Endometrium (tissue), 2 donors: Measurements from ENCODE around the gene ANKMY1.
"Not testable (repeated sequence)": the region's sequence is repeated elsewhere in the genome, so short reads cannot be mapped to it uniquely, and the experiment has no call there.

Experiments
- FAIRE-seq: peaks from 2 replicates; lab custom pipeline; 2012; peaks lifted over from hg19 to GRCh38; lab: Jason Lieb, UNC
- donor health status: control.
- donor health status: control.

Gene ANKMY1

GRCh38 chr2:240502430-240503121, 55.2 kb downstream of the ANKMY1 start:
- FAIRE-seq: no peak

DNA sequence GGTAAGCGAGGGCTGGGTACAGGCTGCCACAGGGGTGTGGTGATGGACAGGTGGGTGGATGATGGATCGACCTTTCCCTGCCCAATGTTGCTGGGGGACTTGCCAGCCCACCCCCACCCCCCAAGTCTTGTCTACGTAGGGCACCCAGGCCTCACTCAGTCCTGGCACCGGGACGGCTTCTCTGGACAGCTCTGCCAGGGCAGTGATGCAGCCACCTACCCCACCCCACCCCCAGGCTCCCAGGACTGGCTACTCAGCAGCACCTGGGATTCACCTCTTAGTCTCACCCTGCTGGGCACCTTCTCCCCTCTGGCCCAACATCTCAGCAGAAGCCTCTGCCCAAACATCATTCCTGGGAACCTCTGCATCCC, 55.7 kb downstream of the ANKMY1 start:
- FAIRE-seq: no peak

DNA sequence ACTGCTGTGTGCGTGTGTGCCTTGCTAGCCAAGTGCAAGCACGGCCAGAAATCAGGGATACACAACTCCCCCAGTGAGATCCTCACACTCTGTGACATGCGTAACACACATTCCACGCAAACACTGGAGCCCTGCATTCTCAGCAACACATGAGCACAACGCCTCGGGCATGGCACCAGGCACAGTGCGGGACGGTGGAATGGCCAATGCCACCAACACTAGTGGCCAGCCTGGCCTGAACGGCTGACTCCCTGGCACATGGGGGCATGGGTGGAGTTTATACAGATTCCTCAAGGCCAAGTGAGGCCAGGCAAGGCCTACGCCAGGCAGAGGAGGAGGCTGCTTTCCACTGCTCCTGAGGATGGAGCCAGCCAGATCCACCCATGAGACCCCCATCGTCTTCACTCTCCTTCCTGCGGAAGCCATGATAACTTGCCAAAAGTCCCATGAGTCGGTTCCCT, 56.2 kb downstream of the ANKMY1 start:
- FAIRE-seq: no peak

- FAIRE-seq: no peak
These were observed 57.0 kb downstream of the ANKMY1 start for GRCh38 chr2:240500561-240501423.

- FAIRE-seq: no peak
These were observed 58.2 kb downstream of the ANKMY1 start for GRCh38 chr2:240499309-240500301.

DNA sequence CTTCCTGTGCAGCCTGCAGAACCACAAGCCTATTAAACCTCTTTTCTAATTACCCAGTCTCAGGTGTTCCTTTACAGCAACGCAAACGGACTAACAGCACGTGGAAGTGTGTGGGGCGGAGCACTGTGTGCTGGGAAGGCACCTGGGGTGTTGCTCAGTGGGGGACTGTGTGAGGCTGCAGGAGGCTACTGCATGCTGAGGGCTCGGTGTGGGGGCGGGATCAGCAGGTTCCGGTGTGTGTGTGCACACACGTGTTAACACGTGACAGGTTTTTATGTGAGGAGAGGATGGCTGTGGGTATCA, 58.9 kb downstream of the ANKMY1 start:
- FAIRE-seq: no peak

- FAIRE-seq: no peak
These were observed 59.4 kb downstream of the ANKMY1 start for GRCh38 chr2:240498171-240498957.

DNA sequence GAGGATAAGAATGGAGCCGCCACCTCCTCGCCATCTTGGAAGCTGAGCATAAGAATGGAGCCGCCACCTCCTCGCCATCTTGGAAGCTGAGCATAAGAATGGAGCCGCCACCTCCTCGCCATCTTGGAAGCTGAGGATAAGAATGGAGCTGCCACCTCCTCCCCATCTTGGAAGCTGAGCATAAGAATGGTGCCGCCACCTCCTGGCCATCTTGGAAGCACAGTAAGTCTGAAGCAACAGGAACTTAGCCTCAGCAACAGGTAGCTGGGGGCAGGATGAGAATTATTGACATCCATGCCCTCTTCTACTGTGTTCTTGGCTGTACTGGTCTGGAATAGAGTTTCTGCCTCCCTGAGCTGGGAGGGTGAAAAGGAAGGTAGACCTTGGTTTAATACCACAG, 60.7 kb downstream of the ANKMY1 start:
- not testable (repeated sequence) for FAIRE-seq

- FAIRE-seq: not testable (repeated sequence)
These were observed 62.8 kb downstream of the ANKMY1 start for GRCh38 chr2:240494942-240495341.

DNA sequence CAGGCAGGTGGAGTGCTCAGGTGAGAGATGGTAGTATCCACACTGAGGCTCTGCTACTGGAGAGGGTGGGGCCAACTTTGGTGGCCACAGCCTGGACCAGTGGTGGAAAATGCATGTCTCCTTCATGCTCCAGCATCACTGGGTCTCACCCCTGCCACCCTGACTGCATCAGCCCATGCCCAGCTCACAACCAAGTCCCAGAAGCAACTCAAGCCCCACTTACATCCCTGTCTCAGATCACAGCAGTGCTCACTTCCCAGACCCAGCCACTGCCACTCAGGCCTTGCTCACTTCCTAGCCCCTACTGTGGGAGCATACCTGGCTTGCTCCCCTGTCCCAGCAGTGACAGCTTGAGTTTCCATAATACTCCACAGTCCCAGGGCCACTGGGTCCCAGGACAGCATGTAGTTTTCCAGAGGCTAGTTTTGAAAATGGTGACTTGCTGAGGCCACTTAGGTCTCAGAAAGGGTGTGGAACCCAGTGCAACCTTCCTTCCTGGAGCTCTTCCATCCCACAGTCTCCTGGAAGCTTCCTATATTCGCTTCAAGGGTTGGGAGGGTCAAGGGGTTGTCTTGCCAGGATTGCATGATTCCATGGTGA, 63.5 kb downstream of the ANKMY1 start:
- FAIRE-seq: no peak

- FAIRE-seq: no peak
These were observed 66.3 kb downstream of the ANKMY1 start for GRCh38 chr2:240491483-240491882.

DNA sequence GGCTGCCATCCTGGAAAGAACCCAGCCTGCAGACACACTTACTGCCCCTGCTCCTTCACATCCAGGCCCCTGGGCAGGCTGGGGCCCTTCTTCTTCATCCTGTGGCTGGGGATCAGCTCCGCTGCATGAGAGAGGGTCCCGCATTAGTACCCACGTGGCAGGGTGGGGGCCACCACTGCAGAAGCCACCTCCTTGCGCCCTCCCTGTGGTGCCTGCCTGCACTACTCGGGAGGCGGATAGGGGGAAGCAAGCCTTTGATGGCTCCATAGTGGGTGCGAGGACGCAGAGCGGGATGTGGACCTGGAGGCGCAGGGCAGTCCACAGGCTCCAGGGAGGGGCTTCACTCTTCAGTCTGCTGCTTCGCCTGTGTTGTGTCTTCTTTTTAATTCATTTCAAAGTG, 75.6 kb downstream of the ANKMY1 start:
- no peak for FAIRE-seq

DNA sequence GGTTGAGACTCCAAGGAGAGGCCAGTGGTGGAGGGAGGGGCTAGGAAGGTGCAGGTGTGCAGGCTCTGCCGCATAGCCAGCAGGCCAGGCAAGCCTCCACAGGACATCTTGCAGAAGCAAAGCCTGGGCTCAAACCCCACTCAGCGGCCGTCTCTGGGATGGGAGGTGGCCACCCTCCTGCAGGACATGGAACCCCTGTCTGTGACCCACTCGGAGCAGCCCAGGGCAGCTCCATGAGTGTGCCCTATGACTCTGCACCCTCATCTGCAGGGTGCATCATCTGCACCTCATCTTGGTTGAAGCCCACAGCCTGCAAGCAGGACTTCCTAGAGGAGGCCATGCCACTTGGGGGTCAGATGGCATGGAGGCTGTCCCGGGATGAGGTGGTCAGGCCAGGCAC, 76.1 kb downstream of the ANKMY1 start:
- FAIRE-seq: no peak

DNA sequence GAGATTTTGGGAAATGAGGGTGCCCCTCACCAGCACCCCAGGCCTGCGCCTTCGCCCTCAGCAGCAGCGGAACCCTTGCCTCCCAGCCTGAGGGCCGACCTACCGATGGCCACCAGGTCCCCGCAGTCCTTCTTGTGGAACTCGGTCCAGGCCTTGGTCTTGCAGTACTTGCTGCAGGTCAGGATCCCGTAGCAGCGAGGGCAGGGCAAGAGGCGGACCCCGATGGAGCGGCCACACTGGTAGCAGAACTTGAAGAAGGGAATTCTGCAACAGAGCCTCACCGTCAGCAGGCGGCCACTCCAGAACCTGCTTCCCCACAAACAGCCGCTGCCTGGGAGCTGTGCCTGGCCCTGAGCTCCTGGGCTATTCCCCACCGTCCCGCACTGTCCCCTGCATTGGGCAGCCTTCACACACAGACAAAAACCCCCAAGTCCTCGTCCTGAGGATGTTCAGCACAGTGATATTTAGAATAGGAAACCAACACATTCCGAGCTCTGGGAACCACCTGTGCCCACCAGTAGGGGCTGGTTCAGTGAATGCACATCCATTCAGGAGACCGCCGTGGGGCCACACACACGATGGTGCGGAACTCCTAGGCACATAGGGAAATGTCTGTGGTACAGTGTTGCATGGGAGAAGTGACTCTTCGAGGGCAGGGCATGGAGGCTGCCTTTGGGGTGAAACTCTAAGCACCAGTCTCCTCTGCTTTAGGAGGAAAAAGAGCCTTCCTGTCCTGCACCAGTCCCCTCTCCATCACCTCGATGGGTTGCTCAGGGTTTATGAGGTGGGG, 76.8 kb downstream of the ANKMY1 start:
- no peak for FAIRE-seq

- FAIRE-seq: no peak
These were observed 78.7 kb downstream of the ANKMY1 start for GRCh38 chr2:240479111-240479501.

DNA sequence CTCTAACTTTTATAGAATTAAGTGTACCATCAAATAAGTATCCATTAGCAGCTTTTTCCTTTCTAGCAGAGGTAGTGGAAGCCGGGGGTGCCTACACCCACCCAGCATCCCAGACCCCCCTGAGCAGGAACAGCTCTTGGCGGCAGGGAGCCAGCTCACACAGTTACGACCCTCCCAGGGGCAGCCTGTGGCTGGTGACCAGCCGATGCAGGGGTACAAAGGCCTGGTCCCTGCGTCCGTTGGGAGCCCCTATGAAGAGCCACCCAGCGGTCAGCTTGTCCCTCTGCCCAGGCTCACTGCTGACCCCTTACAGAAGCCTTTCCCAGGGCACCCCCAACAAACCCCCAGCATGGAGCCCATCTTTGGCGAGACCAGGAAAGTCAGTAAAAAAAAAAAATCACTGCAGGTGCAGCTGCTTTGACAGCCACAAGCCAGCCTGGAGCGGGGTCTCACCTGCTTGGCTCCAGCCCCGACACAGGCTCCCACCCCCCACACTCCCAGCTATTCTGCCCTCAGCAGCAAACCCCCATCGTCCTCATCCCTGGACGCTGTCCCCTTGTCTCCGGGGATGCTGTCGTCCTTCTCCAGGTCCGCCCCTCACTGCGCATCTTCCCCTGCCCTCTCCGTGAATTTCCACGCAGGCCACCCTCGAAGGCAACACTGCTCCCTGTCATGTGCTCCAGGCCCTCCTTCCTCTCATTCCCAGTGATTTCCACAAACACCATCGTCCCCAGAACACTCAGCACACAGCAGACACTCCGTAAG, 79.3 kb downstream of the ANKMY1 start:
- no peak for FAIRE-seq

- FAIRE-seq: no peak
These were observed 79.9 kb downstream of the ANKMY1 start for GRCh38 chr2:240477916-240478315.

- peak; percentile 54 for FAIRE-seq
These were observed 84.6 kb downstream of the ANKMY1 start for GRCh38 chr2:240473211-240473610.

DNA sequence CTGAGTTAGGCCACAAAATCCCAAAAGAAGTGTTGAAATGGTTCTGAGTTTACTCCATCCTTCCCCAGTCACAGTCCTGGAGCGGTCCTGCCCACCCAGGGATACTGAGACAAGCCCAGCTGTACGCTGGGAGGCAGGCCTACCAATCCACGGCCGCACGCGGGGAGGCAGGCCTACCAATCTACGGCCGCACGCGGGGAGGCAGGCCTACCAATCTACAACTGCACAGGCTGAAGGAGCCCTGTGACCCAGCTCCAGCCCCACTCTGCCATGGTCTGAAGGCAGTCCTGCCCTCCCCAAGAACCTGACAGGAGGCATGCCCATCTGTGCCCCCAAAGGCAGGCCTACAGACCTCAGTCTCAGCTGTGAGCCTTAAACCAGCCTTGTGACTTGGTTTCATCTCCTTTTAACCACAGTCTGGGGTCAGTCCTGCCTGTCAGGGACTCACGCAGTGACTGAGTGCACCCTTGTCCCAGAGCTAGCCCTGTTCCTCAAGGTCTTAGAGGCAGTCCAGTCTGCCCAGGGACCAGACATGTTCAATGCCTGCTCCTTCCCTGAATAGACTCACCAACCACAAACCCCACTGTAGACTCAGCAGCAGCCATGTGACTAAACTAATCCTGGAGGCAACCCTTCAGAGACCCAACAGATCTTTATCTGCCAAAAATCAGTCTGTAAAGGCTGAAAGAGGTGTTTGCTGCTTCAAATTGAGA, 85.6 kb downstream of the ANKMY1 start:
- no peak for FAIRE-seq
